Natural killer cell treated with Interleukin-12 subunit alpha and Interleukin-12 subunit beta and Interleukin-15 and Interleukin-18, amount 100 ng/mL, for 72 hours (primary cell): Measurements from ENCODE around the gene TMEM132C. TPM values are rescaled to one million over a fixed set of nuclear protein-coding genes. Genes with fewer than 3 reads are reported as not detected.
"Not testable (repeated sequence)": the region's sequence is repeated elsewhere in the genome, so short reads cannot be mapped to it uniquely, and the experiment has no call there.

Experiments
- ATAC-seq, 2 donors: fragments of 150-1000 bp; cut with Tn5 transposase in 1 of 2; sonication (Bioruptor Pico), chemical (Tn5 transposase) in 1 of 2; 2 replicates each; pipeline ENCODE4 v1.10.0; 2021
- DNase-seq: peaks from one replicate; pipeline ENCODE4 v3.0.0; 2022; ENCODE audit warnings: low spot score
- H3K27ac Mint-ChIP-seq, 2 donors: 1 replicate in 1 of 2; 2 replicates in 1 of 2; pipeline ENCODE4 v1.8.0; 2022; ENCODE audit warnings: mixed read lengths in 2 of 2, mild to moderate bottlenecking in 1 of 2, moderate library complexity in 1 of 2
- H3K27me3 Mint-ChIP-seq, 2 donors: 1 replicate in 1 of 2; 2 replicates in 1 of 2; pipeline ENCODE4 v1.8.0; 2022; ENCODE audit warnings: mixed read lengths in 2 of 2
- H3K36me3 Mint-ChIP-seq: one replicate; pipeline ENCODE4 v1.8.0; 2022; ENCODE audit warnings: mixed read lengths
- H3K4me1 Mint-ChIP-seq, 2 donors: 1 replicate in 1 of 2; 2 replicates in 1 of 2; pipeline ENCODE4 v1.8.0; 2022; ENCODE audit warnings: low read depth in 2 of 2, mixed read lengths in 2 of 2, mild to moderate bottlenecking in 1 of 2
- H3K4me3 Mint-ChIP-seq: one replicate; pipeline ENCODE4 v1.8.0; 2022; ENCODE audit warnings: mixed read lengths
- H3K9me3 Mint-ChIP-seq: 2 replicates; pipeline ENCODE4 v1.8.0; 2022; ENCODE audit warnings: mixed read lengths
- total RNA-seq, 2 donors: library from RNA; stranded (reverse); gene quantifications; one replicate each; pipeline ENCODE4 v1.2.3, GENCODE V29; 2022

TMEM132C gene
- total RNA-seq, 2 donors from 2014 or later, result 0.14 TPM; not detected in 1

- ATAC-seq (no peak), DNase-seq (no peak)
- H3K9me3 Mint-ChIP-seq, result no peaks in the 10 kb centered on the region
- no peaks in the 10 kb centered on the region for H3K36me3 Mint-ChIP-seq
- H3K27ac Mint-ChIP-seq, result no peak overlapping the region
- H3K4me1 Mint-ChIP-seq, result no peaks in the 10 kb centered on the region
- peaks cover 0 to 17% of the 10 kb centered on the region in 2 donors for H3K27me3 Mint-ChIP-seq
- no peak overlapping the region for H3K4me3 Mint-ChIP-seq
Observed at GRCh38 chr12:128594521-128594920, 327.6 kb downstream of the TMEM132C start.

DNA sequence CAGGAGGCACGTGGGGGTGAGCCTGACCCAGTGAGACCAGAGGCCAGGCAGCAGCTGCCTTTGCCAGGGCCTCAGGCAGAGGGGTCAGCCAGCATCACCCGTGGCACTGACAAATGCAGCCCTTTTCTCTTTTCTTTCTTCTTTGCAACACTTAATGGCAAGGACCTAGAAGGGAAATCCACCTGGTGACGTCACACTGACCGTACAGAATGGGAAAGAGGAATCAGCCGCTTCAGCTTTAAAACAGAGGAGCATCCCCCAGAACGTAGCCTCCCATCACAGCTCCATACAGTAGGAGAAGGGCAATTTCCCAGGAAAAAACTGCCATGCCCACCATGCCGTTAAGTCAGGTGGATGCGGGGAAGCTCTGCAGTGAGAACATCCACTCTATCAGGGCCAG is 328.6 kb downstream of the TMEM132C start:
- no peak overlapping the region for H3K27ac Mint-ChIP-seq
- peaks cover 0 to 17% of the 10 kb centered on the region in 2 donors for H3K27me3 Mint-ChIP-seq
- H3K36me3 Mint-ChIP-seq, result no peaks in the 10 kb centered on the region
- DNase-seq (no peak), ATAC-seq (no peak)
- H3K9me3 Mint-ChIP-seq, result no peaks in the 10 kb centered on the region
- no peaks in the 10 kb centered on the region for H3K4me1 Mint-ChIP-seq
- H3K4me3 Mint-ChIP-seq, result no peak overlapping the region

DNA sequence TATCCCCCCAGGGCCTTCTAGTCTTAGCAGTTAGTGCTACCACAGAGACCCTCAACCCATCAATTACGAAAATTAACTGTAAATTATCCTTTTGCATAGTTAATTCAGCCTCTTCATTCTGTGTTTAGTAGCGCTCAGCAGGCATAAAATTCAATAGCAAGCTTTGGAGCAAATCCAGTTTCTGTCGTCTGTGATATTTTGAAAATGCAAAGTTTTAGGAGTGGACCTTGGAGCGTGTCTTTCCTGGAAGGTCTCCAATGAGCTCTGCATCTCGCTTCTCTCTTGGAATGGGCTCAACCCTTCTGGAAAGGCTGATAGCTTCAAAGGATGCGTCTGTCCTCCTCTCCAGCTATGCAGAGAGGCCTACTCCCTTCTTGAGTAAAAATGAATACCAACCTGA is 333.9 kb downstream of the TMEM132C start:
- Mint-ChIP-seq H3K4me1 (no peaks in the 10 kb centered on the region), H3K4me3 (no peak overlapping the region), H3K27me3 (peaks cover 0 to 9% of the 10 kb centered on the region in 2 donors), H3K36me3 (no peaks in the 10 kb centered on the region), H3K9me3 (no peaks in the 10 kb centered on the region), H3K27ac (no peak overlapping the region)
- DNase-seq, result no peak
- no peak for ATAC-seq

GRCh38 chr12:128603573-128604115 is 336.7 kb downstream of the TMEM132C start:
- H3K4me3 Mint-ChIP-seq, result no peak overlapping the region
- H3K27me3 Mint-ChIP-seq, result peaks cover 4 to 9% of the 10 kb centered on the region in 2 donors
- no peak for DNase-seq
- no peaks in the 10 kb centered on the region for H3K9me3 Mint-ChIP-seq
- no peak for ATAC-seq
- H3K4me1 Mint-ChIP-seq, result no peaks in the 10 kb centered on the region
- no peak overlapping the region for H3K27ac Mint-ChIP-seq
- H3K36me3 Mint-ChIP-seq, result no peaks in the 10 kb centered on the region

DNA sequence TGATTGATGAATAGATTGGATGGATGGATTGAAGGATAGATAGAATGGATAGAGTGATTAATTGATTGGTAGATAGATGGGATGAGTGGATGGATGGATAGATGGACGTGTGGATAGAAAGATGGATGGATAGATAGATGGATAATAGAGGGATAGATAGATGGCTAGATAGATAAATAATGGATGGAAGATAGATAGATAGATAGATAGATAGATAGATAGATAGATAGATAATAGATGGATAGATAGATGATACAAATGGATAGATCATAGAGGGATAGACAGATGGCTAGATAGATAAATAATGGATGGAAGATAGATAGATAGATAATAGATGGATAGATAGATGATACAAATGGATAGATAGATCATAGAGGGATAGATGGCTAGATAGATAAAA is 337.2 kb downstream of the TMEM132C start:
- not testable (repeated sequence) for H3K27ac Mint-ChIP-seq, H3K36me3 Mint-ChIP-seq, H3K27me3 Mint-ChIP-seq, DNase-seq, H3K4me3 Mint-ChIP-seq, H3K4me1 Mint-ChIP-seq, H3K9me3 Mint-ChIP-seq, ATAC-seq

DNA sequence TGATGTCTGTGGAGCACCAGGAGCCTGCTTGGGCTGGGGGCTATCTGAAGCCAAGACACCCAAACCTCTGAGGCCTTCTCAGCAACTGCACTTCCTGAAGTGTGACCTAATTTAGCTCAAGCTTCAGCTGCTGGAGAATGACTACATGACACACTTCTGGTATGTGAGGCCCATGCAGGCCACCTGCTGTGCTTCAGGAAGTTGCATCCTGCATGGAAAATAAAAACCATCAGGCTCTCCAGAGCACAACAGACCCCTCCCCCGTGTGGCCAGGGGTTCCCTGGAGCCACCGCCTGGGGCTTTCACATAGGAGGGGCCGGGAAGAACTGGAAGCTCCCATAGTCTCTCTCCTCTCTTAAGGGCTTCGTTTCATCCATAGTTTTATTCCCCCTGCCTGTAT is 339.1 kb downstream of the TMEM132C start:
- Mint-ChIP-seq H3K9me3 (no peaks in the 10 kb centered on the region), H3K27ac (no peak overlapping the region), H3K4me3 (no peak overlapping the region), H3K36me3 (no peaks in the 10 kb centered on the region), H3K4me1 (no peaks in the 10 kb centered on the region), H3K27me3 (peaks cover 6 to 9% of the 10 kb centered on the region in 2 donors)
- no peak for ATAC-seq
- no peak for DNase-seq

DNA sequence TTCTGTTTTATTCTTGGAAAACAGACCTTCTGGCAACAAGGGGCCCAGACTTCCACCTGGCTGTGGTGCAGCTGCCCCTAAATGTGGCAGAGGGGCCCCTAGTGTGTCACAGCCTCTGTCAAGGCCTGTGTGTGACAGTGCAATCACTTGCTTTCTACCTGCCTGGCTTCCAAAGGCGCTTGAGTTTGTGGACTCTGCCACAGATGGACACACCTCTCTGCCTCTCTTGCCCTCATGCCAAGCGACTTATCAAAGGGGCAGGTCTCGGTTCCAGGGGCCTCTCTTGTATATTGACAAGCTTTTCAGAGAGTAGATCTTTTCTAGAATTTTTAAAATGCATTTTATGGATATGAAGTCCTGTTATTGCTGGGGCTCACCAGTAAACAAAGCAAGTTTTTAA is 339.6 kb downstream of the TMEM132C start:
- no peaks in the 10 kb centered on the region for H3K9me3 Mint-ChIP-seq
- H3K36me3 Mint-ChIP-seq, result no peaks in the 10 kb centered on the region
- H3K4me3 Mint-ChIP-seq, result no peak overlapping the region
- no peak overlapping the region for H3K27ac Mint-ChIP-seq
- peaks cover 10 to 13% of the 10 kb centered on the region in 2 donors for H3K27me3 Mint-ChIP-seq
- DNase-seq (no peak), ATAC-seq (no peak)
- H3K4me1 Mint-ChIP-seq, result no peaks in the 10 kb centered on the region

DNA sequence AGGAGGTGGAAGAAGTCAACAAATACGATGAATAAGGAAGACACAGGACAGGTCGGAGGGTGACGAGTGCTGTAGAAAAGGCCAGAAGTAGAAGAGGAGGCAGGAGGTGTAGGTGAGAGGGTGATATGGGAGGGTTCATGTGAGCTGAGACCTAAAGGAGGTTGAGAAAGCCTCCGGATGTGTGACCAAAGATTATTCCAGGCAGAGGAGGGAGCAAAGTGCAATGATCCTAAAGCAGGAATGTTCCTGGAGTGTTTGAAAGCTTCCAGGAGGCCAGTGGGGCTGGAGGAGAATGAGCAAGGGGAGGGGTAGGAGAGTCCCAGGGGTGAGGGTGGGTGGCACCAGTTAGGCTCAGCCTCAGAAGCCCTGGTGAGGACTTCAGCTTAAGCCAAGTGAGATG is 340.0 kb downstream of the TMEM132C start:
- H3K27ac Mint-ChIP-seq, result no peak overlapping the region

DNA sequence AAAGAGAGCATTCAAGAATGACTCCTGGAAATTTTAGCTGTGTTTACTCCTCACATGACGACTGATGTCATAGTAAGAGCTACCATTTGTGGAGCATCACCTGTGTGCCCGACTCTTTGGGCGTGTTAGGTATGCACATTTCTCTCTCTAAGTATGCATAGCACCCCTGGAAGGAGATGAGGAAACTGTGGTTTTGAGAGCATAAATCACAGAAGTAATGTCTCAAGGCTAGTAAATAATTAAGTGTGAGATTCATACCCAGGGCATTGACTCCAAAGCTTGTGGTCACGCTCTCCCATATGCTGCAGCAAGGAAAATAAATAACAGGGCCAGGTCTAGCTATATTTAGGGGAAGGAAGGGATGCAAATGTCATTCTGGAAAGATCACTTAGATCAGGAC is 340.7 kb downstream of the TMEM132C start:
- ATAC-seq, result no peak
- Mint-ChIP-seq H3K36me3 (no peaks in the 10 kb centered on the region), H3K4me3 (no peak overlapping the region), H3K9me3 (no peaks in the 10 kb centered on the region), H3K27me3 (peaks cover 10 to 14% of the 10 kb centered on the region in 2 donors), H3K27ac (no peak overlapping the region), H3K4me1 (no peaks in the 10 kb centered on the region)
- DNase-seq, result no peak

More for the DNA sequence above, 340.0 kb downstream of the TMEM132C start:
- Mint-ChIP-seq H3K4me3 (no peak overlapping the region), H3K4me1 (no peaks in the 10 kb centered on the region), H3K27me3 (peaks cover 10 to 14% of the 10 kb centered on the region in 2 donors), H3K36me3 (no peaks in the 10 kb centered on the region), H3K9me3 (no peaks in the 10 kb centered on the region)
- no peak for DNase-seq
- no peak for ATAC-seq

- no peak for DNase-seq
- no peaks in the 10 kb centered on the region for H3K9me3 Mint-ChIP-seq
Observed at GRCh38 chr12:128609861-128610260, 342.9 kb downstream of the TMEM132C start.

GRCh38 chr12:128611736-128612135 is 344.8 kb downstream of the TMEM132C start:
- Mint-ChIP-seq H3K36me3 (no peaks in the 10 kb centered on the region), H3K27me3 (peaks cover 11% of the 10 kb centered on the region in 2 donors), H3K27ac (no peak overlapping the region), H3K9me3 (no peaks in the 10 kb centered on the region), H3K4me1 (peaks cover 0 to under 1% of the 10 kb centered on the region in 2 donors), H3K4me3 (no peak overlapping the region)
- no peak for DNase-seq
- ATAC-seq, result no peak

More at GRCh38 chr12:128609861-128610260, 342.9 kb downstream of the TMEM132C start:
- H3K36me3 Mint-ChIP-seq, result no peaks in the 10 kb centered on the region
- H3K4me1 Mint-ChIP-seq, result no peaks in the 10 kb centered on the region
- H3K27ac Mint-ChIP-seq, result no peak overlapping the region
- peaks cover 12 to 14% of the 10 kb centered on the region in 2 donors for H3K27me3 Mint-ChIP-seq
- no peak overlapping the region for H3K4me3 Mint-ChIP-seq
- no peak for ATAC-seq

- Mint-ChIP-seq H3K4me1 (peaks cover 2 to 6% of the 10 kb centered on the region in 2 donors), H3K36me3 (no peaks in the 10 kb centered on the region), H3K27me3 (peaks cover 8 to 11% of the 10 kb centered on the region in 2 donors), H3K27ac (no peak overlapping the region), H3K4me3 (no peak overlapping the region), H3K9me3 (no peaks in the 10 kb centered on the region)
- ATAC-seq (no peak), DNase-seq (no peak)
Observed at GRCh38 chr12:128612150-128612850, 345.3 kb downstream of the TMEM132C start.

- no peak overlapping the region for H3K27ac Mint-ChIP-seq
- no peaks in the 10 kb centered on the region for H3K36me3 Mint-ChIP-seq
- peaks cover 14 to 19% of the 10 kb centered on the region in 2 donors for H3K27me3 Mint-ChIP-seq
- H3K4me3 Mint-ChIP-seq, result no peak overlapping the region
- no peak for ATAC-seq
- no peak for DNase-seq
- H3K9me3 Mint-ChIP-seq, result no peaks in the 10 kb centered on the region
- H3K4me1 Mint-ChIP-seq, result peaks cover 7 to 10% of the 10 kb centered on the region in 2 donors
Observed at GRCh38 chr12:128613837-128614590, 347.0 kb downstream of the TMEM132C start.

DNA sequence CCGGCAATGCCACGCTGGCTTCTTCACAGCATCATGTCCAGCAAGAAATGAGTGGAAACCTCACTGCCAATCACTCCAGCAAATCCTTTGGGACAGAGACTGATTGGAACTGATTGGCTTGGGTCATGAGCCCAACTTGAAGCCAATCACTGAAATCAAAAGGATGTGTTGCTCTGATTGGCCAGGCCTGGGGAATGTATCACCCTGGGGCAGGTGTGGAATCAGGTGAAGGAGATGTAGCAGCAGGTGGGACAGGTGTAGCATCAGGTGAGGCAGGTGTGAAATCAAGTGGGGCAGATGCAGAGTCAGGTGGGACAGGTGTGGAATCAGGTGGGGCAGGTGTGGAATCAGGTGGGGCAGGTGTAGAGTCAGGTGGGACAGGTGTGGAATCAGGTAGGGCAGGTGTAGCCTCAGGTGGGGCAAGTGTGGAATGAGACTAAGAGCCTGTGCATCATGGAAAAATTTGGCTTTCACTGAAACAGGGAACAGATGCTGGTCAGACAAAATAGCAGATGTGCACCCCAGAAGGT is 350.4 kb downstream of the TMEM132C start:
- Mint-ChIP-seq H3K4me3 (no peak overlapping the region), H3K27ac (peak overlapping the region in 1 of 2 donors; percentile 38), H3K27me3 (peaks cover 11 to 15% of the 10 kb centered on the region in 2 donors), H3K36me3 (no peaks in the 10 kb centered on the region), H3K9me3 (no peaks in the 10 kb centered on the region), H3K4me1 (peaks cover 7 to 10% of the 10 kb centered on the region in 2 donors)
- no peak for DNase-seq
- ATAC-seq, result peak in 1 of 2 donors; percentile 24
